Globus pallidus (tissue), 1 donor: Measurements from ENCODE around the gene RBM6.
"Not testable (repeated sequence)": the region's sequence is repeated elsewhere in the genome, so short reads cannot be mapped to it uniquely, and the experiment has no call there.

Experiments
- DNase-seq: peaks from one replicate; pipeline ENCODE4 v3.0.0-alpha.2; 2015; ENCODE audit warnings: low spot score

The RBM6 gene

GRCh38 chr3:49917806-49918590, 22.0 kb upstream of the RBM6 start:
- not testable (repeated sequence) for DNase-seq

- no peak for DNase-seq
Observed at GRCh38 chr3:49924683-49925082, 15.3 kb upstream of the RBM6 start.

GRCh38 chr3:49925485-49925884, 14.5 kb upstream of the RBM6 start:
- no peak for DNase-seq

- no peak for DNase-seq
Observed at GRCh38 chr3:49926117-49926728, 13.7 kb upstream of the RBM6 start.

- DNase-seq: no peak
Observed at GRCh38 chr3:49927798-49928197, 12.2 kb upstream of the RBM6 start.

GRCh38 chr3:49928481-49929017, 11.4 kb upstream of the RBM6 start:
- DNase-seq: no peak

- DNase-seq: peak; percentile 90
Observed at GRCh38 chr3:49929291-49930167, 10.4 kb upstream of the RBM6 start, which contains the start of gene MON1A. TSS of gene MON1A (minus strand) at chr3:49929811. CDS start at chr3:49913346, 16,465 bp downstream.

- no peak for DNase-seq
Observed at GRCh38 chr3:49930168-49930690, 9.7 kb upstream of the RBM6 start.

GRCh38 chr3:49930922-49931321, 9.0 kb upstream of the RBM6 start:
- DNase-seq: no peak

GRCh38 chr3:49932281-49932680, 7.7 kb upstream of the RBM6 start:
- not testable (repeated sequence) for DNase-seq

GRCh38 chr3:49937090-49937489, 2.9 kb upstream of the RBM6 start:
- DNase-seq: no peak

GRCh38 chr3:49940667-49941249, 808 bp downstream of the RBM6 start:
- no peak for DNase-seq

- DNase-seq: no peak
Observed at GRCh38 chr3:49942651-49943050, 2.7 kb downstream of the RBM6 start.

- DNase-seq: no peak
Observed at GRCh38 chr3:49952924-49953323, 13.0 kb downstream of the RBM6 start.

GRCh38 chr3:49955636-49956035, 15.7 kb downstream of the RBM6 start:
- DNase-seq: no peak

GRCh38 chr3:49966233-49966942, 26.4 kb downstream of the RBM6 start:
- DNase-seq: no peak

GRCh38 chr3:49967291-49967690, 27.3 kb downstream of the RBM6 start:
- DNase-seq: peak; percentile 5

- no peak for DNase-seq
Observed at GRCh38 chr3:49968346-49968745, 28.4 kb downstream of the RBM6 start.

- no peak for DNase-seq
Observed at GRCh38 chr3:49972656-49973055, 32.7 kb downstream of the RBM6 start.

GRCh38 chr3:49976942-49977341, 37.0 kb downstream of the RBM6 start:
- DNase-seq: no peak

- no peak for DNase-seq
Observed at GRCh38 chr3:49984394-49984793, 44.4 kb downstream of the RBM6 start.
